ENCODE measurements around the gene DENND1A. TPM values are rescaled to one million over a fixed set of nuclear protein-coding genes. Genes with fewer than 3 reads are reported as not detected.

Gene DENND1A
- total RNA-seq, 1 donor from 2014 or later: 6.9 TPM

- DNase-seq (ENCODE audit: low read depth in 2 of 2): no peak
Measured at GRCh38 chr9:123376218-123377071, 553.5 kb downstream of the DENND1A start.

GRCh38 chr9:123375469-123376132 is 554.3 kb downstream of the DENND1A start:
- DNase-seq (ENCODE audit: low read depth in 2 of 2): no peak

- peak in 1 of 2 donors; percentile 11 for DNase-seq (ENCODE audit: low read depth in 2 of 2)
Measured at GRCh38 chr9:123373946-123374345, 556.0 kb downstream of the DENND1A start.

- DNase-seq (ENCODE audit: low read depth in 2 of 2): no peak
Measured at GRCh38 chr9:123373447-123373923, 556.4 kb downstream of the DENND1A start.

GRCh38 chr9:123372766-123373446 is 557.0 kb downstream of the DENND1A start:
- DNase-seq (ENCODE audit: low read depth in 2 of 2): no peak

GRCh38 chr9:123371805-123372590 is 557.9 kb downstream of the DENND1A start:
- no peak for DNase-seq (ENCODE audit: low read depth in 2 of 2)

- no peak for DNase-seq (ENCODE audit: low read depth in 2 of 2)
Measured at GRCh38 chr9:123371228-123371584, 558.7 kb downstream of the DENND1A start.

GRCh38 chr9:123370526-123371227 is 559.2 kb downstream of the DENND1A start:
- DNase-seq (ENCODE audit: low read depth in 2 of 2): no peak

GRCh38 chr9:123370108-123370507 is 559.8 kb downstream of the DENND1A start:
- DNase-seq (ENCODE audit: low read depth in 2 of 2): no peak

- DNase-seq (ENCODE audit: low read depth in 2 of 2): no peak
Measured at GRCh38 chr9:123369296-123369695, 560.6 kb downstream of the DENND1A start.

GRCh38 chr9:123368536-123369153 is 561.3 kb downstream of the DENND1A start:
- no peak for DNase-seq (ENCODE audit: low read depth in 2 of 2)

GRCh38 chr9:123368023-123368422 is 561.9 kb downstream of the DENND1A start:
- no peak for DNase-seq (ENCODE audit: low read depth in 2 of 2)

- no peak for DNase-seq (ENCODE audit: low read depth in 2 of 2)
Measured at GRCh38 chr9:123365881-123366528, 563.9 kb downstream of the DENND1A start.

GRCh38 chr9:123365287-123365880 is 564.5 kb downstream of the DENND1A start:
- DNase-seq (ENCODE audit: low read depth in 2 of 2): no peak

- peak in 1 of 2 donors; percentile 61 for DNase-seq (ENCODE audit: low read depth in 2 of 2)
Measured at GRCh38 chr9:123364241-123364824, 565.6 kb downstream of the DENND1A start.

GRCh38 chr9:123362856-123363255 is 567.1 kb downstream of the DENND1A start:
- no peak for DNase-seq (ENCODE audit: low read depth in 2 of 2)

- no peak for DNase-seq (ENCODE audit: low read depth in 2 of 2)
Measured at GRCh38 chr9:123361731-123362510, 568.0 kb downstream of the DENND1A start.

- no peak for DNase-seq (ENCODE audit: low read depth in 2 of 2)
Measured at GRCh38 chr9:123361086-123361730, 568.7 kb downstream of the DENND1A start.

Measured in lung microvascular endothelial cell (primary cell).